Heart left ventricle (tissue), 13 donors: ENCODE results near the gene STIM2.

Experiments used
- POLR2A ChIP-seq, 2 donors: fragments of 450-650 bp; IDR thresholded peaks; one replicate each; pipeline ENCODE4 v1.6.1; 2017; ENCODE audit warnings: antibody characterized with exemption in 2 of 2, mild to moderate bottlenecking in 2 of 2, moderate library complexity in 2 of 2
- TF ChIP-seq, protein P1 (sequence below), 12 donors: fragments of 200-600 bp; sonication (generic) in 4 of 12; IDR thresholded peaks; one replicate each; pipeline versions ENCODE4 v1.5.0 to v1.8.0; 2018 to 2022; ENCODE audit warnings: antibody characterized with exemption in 12 of 12, mild to moderate bottlenecking in 5 of 12
- donor health status: ischemic (EF 13 %, LVEDD 7.1; RV severe dilation, severe dysfunction).
- donor health status: DM: no; HTN: yes; CAD: no.
- donor health status: DM: no; HTN: no; CAD: no.
- donor health status: ischemic (EF 25% LVEDD 6.9; RV normal size, moderate dysfunction).
- donor health status: ischemic (EF 25% LVEDD 5.7; RV mildly dilated, moderate dysfunction).
- donor health status: ischemic (EF 35%, LVEDD 5.7; RV mildly dilated, moderate dysfunction).
- donor health status: nonischemic (EF 11% LVEDD 7.7; RV severe dilation, severe dysfunction).
- donor health status: DM: yes; HTN: yes; CAD: no.
- donor health status: PGD.
- donor health status: ischemic (EF 29% LVEDD 5.4; RV normal size, mild dysfunction).
- donor health status: nonischemic (EF 23%, LVEDD 6.1; RV moderate dilation, normal function).

DNA sequence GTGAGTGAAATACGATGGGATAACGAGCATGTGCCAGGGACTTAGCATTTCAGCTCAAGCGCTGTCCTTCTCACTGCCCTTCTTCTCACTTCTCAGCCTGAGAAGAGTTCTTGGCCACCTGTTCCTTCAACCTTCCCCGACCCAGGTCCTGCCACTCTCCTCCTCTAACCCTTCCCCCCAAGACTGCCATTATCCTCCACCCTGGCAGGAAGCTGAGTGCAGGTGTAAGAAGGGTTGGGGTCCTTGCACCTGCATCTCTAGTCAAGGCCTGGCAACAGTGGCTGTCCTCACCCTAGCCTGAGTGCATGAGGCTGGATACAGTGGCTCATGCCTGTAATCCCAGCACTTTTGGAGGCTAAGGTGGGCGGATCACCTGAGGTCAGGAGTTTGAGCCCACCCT lies 19.9 kb upstream of the STIM2 start:
- TF ChIP-seq POLR2A (IDR thresholded peaks at IDR 0.05), result no peak
- TF ChIP-seq, protein P1, sequence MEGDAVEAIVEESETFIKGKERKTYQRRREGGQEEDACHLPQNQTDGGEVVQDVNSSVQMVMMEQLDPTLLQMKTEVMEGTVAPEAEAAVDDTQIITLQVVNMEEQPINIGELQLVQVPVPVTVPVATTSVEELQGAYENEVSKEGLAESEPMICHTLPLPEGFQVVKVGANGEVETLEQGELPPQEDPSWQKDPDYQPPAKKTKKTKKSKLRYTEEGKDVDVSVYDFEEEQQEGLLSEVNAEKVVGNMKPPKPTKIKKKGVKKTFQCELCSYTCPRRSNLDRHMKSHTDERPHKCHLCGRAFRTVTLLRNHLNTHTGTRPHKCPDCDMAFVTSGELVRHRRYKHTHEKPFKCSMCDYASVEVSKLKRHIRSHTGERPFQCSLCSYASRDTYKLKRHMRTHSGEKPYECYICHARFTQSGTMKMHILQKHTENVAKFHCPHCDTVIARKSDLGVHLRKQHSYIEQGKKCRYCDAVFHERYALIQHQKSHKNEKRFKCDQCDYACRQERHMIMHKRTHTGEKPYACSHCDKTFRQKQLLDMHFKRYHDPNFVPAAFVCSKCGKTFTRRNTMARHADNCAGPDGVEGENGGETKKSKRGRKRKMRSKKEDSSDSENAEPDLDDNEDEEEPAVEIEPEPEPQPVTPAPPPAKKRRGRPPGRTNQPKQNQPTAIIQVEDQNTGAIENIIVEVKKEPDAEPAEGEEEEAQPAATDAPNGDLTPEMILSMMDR (IDR thresholded peaks at IDR 0.05), result no peak
